GM23248 (cell line): ENCODE measurements around the gene OAF. TPM values are rescaled to one million over a fixed set of nuclear protein-coding genes. Genes with fewer than 3 reads are reported as not detected.

ENCODE experiments used
- DNase-seq: peaks from one replicate; pipeline ENCODE4 v3.0.0-alpha.2; 2015
- H2AFZ ChIP-seq: fragments of 200-600 bp; sonication (generic); 2 replicates; pipeline ENCODE4 v1.6.1; 2016; ENCODE audit warnings: antibody characterized with exemption
- H3F3A ChIP-seq: fragments of 200-600 bp; sonication (generic); 2 replicates; pipeline ENCODE4 v1.6.1; 2016; ENCODE audit warnings: mild to moderate bottlenecking, antibody characterized with exemption, mixed run types; ENCODE audit not compliant: insufficient read depth
- H3K27ac ChIP-seq: fragments of 200-600 bp; sonication (generic); 2 replicates; pipeline ENCODE4 v1.5.1; 2016; ENCODE audit warnings: mild to moderate bottlenecking
- H3K27me3 ChIP-seq: fragments of 200-600 bp; sonication (generic); replicated peaks from 2 replicates; pipeline ENCODE4 v1.6.1; 2016; ENCODE audit warnings: mild to moderate bottlenecking; ENCODE audit not compliant: insufficient read depth
- H3K36me3 ChIP-seq: fragments of 200-600 bp; sonication (generic); 2 replicates; pipeline ENCODE4 v1.6.1; 2016; ENCODE audit warnings: low read depth, mild to moderate bottlenecking
- H3K4me1 ChIP-seq: fragments of 200-600 bp; sonication (generic); 2 replicates; pipeline ENCODE4 v1.6.1; 2016; ENCODE audit warnings: mild to moderate bottlenecking; ENCODE audit not compliant: insufficient read depth
- H3K4me2 ChIP-seq: fragments of 200-600 bp; sonication (generic); one replicate; pipeline ENCODE4 v1.6.1; 2016; ENCODE audit warnings: mild to moderate bottlenecking; ENCODE audit not compliant: unreplicated experiment
- H3K4me3 ChIP-seq: fragments of 200-600 bp; sonication (generic); 2 replicates; pipeline ENCODE4 v1.5.1; 2016; ENCODE audit warnings: mild to moderate bottlenecking
- H3K79me2 ChIP-seq: fragments of 200-600 bp; sonication (generic); 2 replicates; pipeline ENCODE4 v1.6.1; 2016; ENCODE audit warnings: mild to moderate bottlenecking; ENCODE audit not compliant: insufficient read depth
- H3K9ac ChIP-seq: fragments of 200-600 bp; sonication (generic); 2 replicates; pipeline ENCODE4 v1.6.1; 2016; ENCODE audit warnings: mild to moderate bottlenecking
- H3K9me2 ChIP-seq: fragments of 200-600 bp; sonication (generic); 2 replicates; pipeline ENCODE4 v1.6.1; 2016; ENCODE audit warnings: mixed run types, mild to moderate bottlenecking, moderate library complexity; ENCODE audit not compliant: insufficient read depth
- H3K9me3 ChIP-seq: fragments of 200-600 bp; sonication (generic); one replicate; pipeline ENCODE4 v1.6.1; 2017; ENCODE audit warnings: low read depth
- H4K20me1 ChIP-seq: fragments of 200-600 bp; sonication (generic); 2 replicates; pipeline ENCODE4 v1.6.0; 2016; ENCODE audit not compliant: insufficient read depth
- EZH2 ChIP-seq: fragments of 200-600 bp; sonication (generic); IDR thresholded peaks from 2 replicates; pipeline ENCODE4 v1.6.1; 2018; ENCODE audit warnings: antibody characterized with exemption, mild to moderate bottlenecking; ENCODE audit not compliant: insufficient read depth, poor library complexity, severe bottlenecking
- EZH2phosphoT487 ChIP-seq: fragments of 200-600 bp; sonication (generic); IDR thresholded peaks from 2 replicates; pipeline ENCODE4 v1.6.1; 2018; ENCODE audit warnings: antibody characterized with exemption, moderate library complexity, mild to moderate bottlenecking, low read depth; ENCODE audit not compliant: insufficient read depth
- WGBS, 2 experiments: methylation state at CpG; one replicate each; pipeline ENCODE4 v1.1.6; 2015 to 2017; ENCODE audit warnings: low lambda C conversion rate in 2 of 2, low coverage in 1 of 2; ENCODE audit errors: missing lambda C conversion rate in 2 of 2; 5-methylcytosine and 5-hydroxymethylcytosine counted together
- in situ Hi-C: fragments of 300-500 bp; cut with MboI; formaldehyde crosslinking; loops from 2 replicates; pipeline ENCODE4 v1.15.0; 2020
- polyA plus RNA-seq: library from polyadenylated mRNA; unstranded; fragments of >200 nt; fragmentation: Nextera tagmentation; extraction: Ambion mirVana; gene quantifications from 2 replicates; pipeline ENCODE4 v1.2.1, GENCODE V29; 2016
- total RNA-seq: library from RNA; depleted of rRNA; stranded (reverse); fragments of >200 nt; shearing (Covaris generic); gene quantifications from 2 replicates; pipeline ENCODE4 v1.2.3, GENCODE V29; 2014

The OAF gene
- total and polyA plus RNA-seq, 2 experiments from 2014 or later = 80.0 to 116 TPM

GRCh38 chr11:120219938-120220746 is 9.3 kb downstream of the OAF start:
- WGBS, 2 experiments = 83 to 85% methylated on average over 9 of the region's 9 CpGs
- Histone ChIP-seq H3K9me3 (no peaks in the 10 kb centered on the region), H2AFZ (no peak overlapping the region), H3K9me2 (no peaks in the 10 kb centered on the region), H3K79me2 (peaks cover 61% of the 10 kb centered on the region), H3K4me3 (no peak overlapping the region), H3K27ac (no peak overlapping the region), H3F3A (no peaks in the 10 kb centered on the region), H3K27me3 (no peaks in the 10 kb centered on the region), H3K4me2 (no peak overlapping the region), H3K36me3 (no peaks in the 10 kb centered on the region), H4K20me1 (no peaks in the 10 kb centered on the region), H3K4me1 (peaks cover 9% of the 10 kb centered on the region), H3K9ac (no peak overlapping the region)
- no peak for TF ChIP-seq EZH2phosphoT487
- no peak for TF ChIP-seq EZH2
- peak; percentile 23 for DNase-seq
- in situ Hi-C loops = no loop called here

- Histone ChIP-seq H2AFZ (no peak overlapping the region), H3K36me3 (no peaks in the 10 kb centered on the region), H3K4me2 (no peak overlapping the region), H3K27me3 (no peaks in the 10 kb centered on the region), H3K9me2 (no peaks in the 10 kb centered on the region), H3K4me3 (no peak overlapping the region), H3K9ac (no peak overlapping the region), H3K27ac (no peak overlapping the region), H3F3A (no peaks in the 10 kb centered on the region), H3K79me2 (peaks cover 55% of the 10 kb centered on the region), H3K9me3 (no peaks in the 10 kb centered on the region), H4K20me1 (no peaks in the 10 kb centered on the region), H3K4me1 (peaks cover 3% of the 10 kb centered on the region)
- 93 to 98% methylated on average over 4 of the region's 4 CpGs for WGBS, 2 experiments
- no peak for DNase-seq
- no peak for TF ChIP-seq EZH2
- no peak for TF ChIP-seq EZH2phosphoT487
- in situ Hi-C loops = no loop called here
These were observed 9.9 kb downstream of the OAF start for GRCh38 chr11:120220747-120221037.

GRCh38 chr11:120221115-120221752 is 10.4 kb downstream of the OAF start:
- H3K27ac ChIP-seq = no peak overlapping the region
- no peak for DNase-seq
- H3K4me2 ChIP-seq = no peak overlapping the region
- no peak overlapping the region for H2AFZ ChIP-seq
- no peaks in the 10 kb centered on the region for H3K4me1 ChIP-seq
- WGBS, 2 experiments = 93 to 100% methylated on average over 1 of the region's 1 CpG
- no peaks in the 10 kb centered on the region for H4K20me1 ChIP-seq
- no peaks in the 10 kb centered on the region for H3K9me2 ChIP-seq
- TF ChIP-seq EZH2 (no peak), EZH2phosphoT487 (no peak)
- no peaks in the 10 kb centered on the region for H3K9me3 ChIP-seq
- in situ Hi-C loops = no loop called here
- no peaks in the 10 kb centered on the region for H3F3A ChIP-seq
- H3K9ac ChIP-seq = no peak overlapping the region
- no peak overlapping the region for H3K4me3 ChIP-seq
- H3K79me2 ChIP-seq = peaks cover 50% of the 10 kb centered on the region
- no peaks in the 10 kb centered on the region for H3K36me3 ChIP-seq
- no peaks in the 10 kb centered on the region for H3K27me3 ChIP-seq

GRCh38 chr11:120222916-120223315 is 12.1 kb downstream of the OAF start:
- DNase-seq = no peak
- Histone ChIP-seq H3K27me3 (no peaks in the 10 kb centered on the region), H3K27ac (no peak overlapping the region), H3K79me2 (peaks cover 33% of the 10 kb centered on the region), H3K9ac (no peak overlapping the region), H3K9me3 (no peaks in the 10 kb centered on the region), H2AFZ (no peak overlapping the region), H3K4me3 (no peak overlapping the region), H3K9me2 (no peaks in the 10 kb centered on the region), H3K4me1 (no peaks in the 10 kb centered on the region), H3K36me3 (peaks cover 3% of the 10 kb centered on the region; the same call in 1 of the 2 replicates), H3F3A (no peaks in the 10 kb centered on the region), H4K20me1 (no peaks in the 10 kb centered on the region), H3K4me2 (no peak overlapping the region)
- in situ Hi-C loops = no loop called here
- 89 to 92% methylated on average over 8 of the region's 8 CpGs for WGBS, 2 experiments
- no peak for TF ChIP-seq EZH2phosphoT487
- no peak for TF ChIP-seq EZH2
